KMS-11 (cell line): Measurements from ENCODE around the gene SMIM24.

Experiments used
- H2AFZ ChIP-seq: fragments of 200-600 bp; sonication (generic); 2 replicates; pipeline ENCODE4 v1.6.1; 2016; ENCODE audit warnings: antibody characterized with exemption, mixed run types, low read depth
- H3K27ac ChIP-seq: fragments of 200-600 bp; sonication (generic); 2 replicates; pipeline ENCODE4 v1.6.1; 2016; ENCODE audit warnings: mild to moderate bottlenecking, mixed run types
- H3K27me3 ChIP-seq: fragments of 200-600 bp; sonication (generic); 2 replicates; pipeline ENCODE4 v1.6.1; 2017; ENCODE audit warnings: mild to moderate bottlenecking, low read depth, mixed run types, moderate library complexity; ENCODE audit not compliant: insufficient read depth
- H3K36me3 ChIP-seq: fragments of 200-600 bp; sonication (generic); 2 replicates; pipeline ENCODE4 v1.6.1; 2017; ENCODE audit warnings: mild to moderate bottlenecking, mixed run types; ENCODE audit not compliant: insufficient read depth
- H3K4me1 ChIP-seq: fragments of 200-600 bp; sonication (generic); 2 replicates; pipeline ENCODE4 v1.6.1; 2016; ENCODE audit warnings: mild to moderate bottlenecking, low read depth, mixed run types; ENCODE audit not compliant: poor library complexity, severe bottlenecking
- H3K4me2 ChIP-seq: fragments of 200-600 bp; sonication (generic); 2 replicates; pipeline ENCODE4 v1.7.0; 2016; ENCODE audit warnings: mild to moderate bottlenecking, mixed run types
- H3K4me3 ChIP-seq: fragments of 200-600 bp; sonication (generic); IDR thresholded peaks from 2 replicates; pipeline ENCODE4 v1.6.1; 2017; ENCODE audit warnings: low read depth, low read length, mixed read lengths; ENCODE audit not compliant: insufficient read depth
- H3K79me2 ChIP-seq: fragments of 200-600 bp; sonication (generic); 2 replicates; pipeline ENCODE4 v1.6.1; 2016; ENCODE audit warnings: low read depth, mixed run types; ENCODE audit not compliant: insufficient read depth
- H3K9ac ChIP-seq: fragments of 200-600 bp; sonication (generic); 2 replicates; pipeline ENCODE4 v1.6.1; 2016; ENCODE audit warnings: mild to moderate bottlenecking, mixed run types
- H4K20me1 ChIP-seq: fragments of 200-600 bp; sonication (generic); 2 replicates; pipeline ENCODE4 v1.6.1; 2016; ENCODE audit warnings: mild to moderate bottlenecking, mixed run types; ENCODE audit not compliant: insufficient read depth
- CTCF ChIP-seq: fragments of 200-600 bp; sonication (generic); conservative IDR thresholded peaks from 2 replicates; pipeline ENCODE4 v1.6.1; 2017; ENCODE audit warnings: low read depth, mild to moderate bottlenecking, antibody characterized with exemption, low read length, moderate library complexity, mixed read lengths

SMIM24 gene

GRCh38 chr19:3497757-3498520 lies 17.6 kb upstream of the SMIM24 start:
- H2AFZ ChIP-seq, result no peak overlapping the region
- H3K27me3 ChIP-seq, result no peaks in the 10 kb centered on the region
- H3K27ac ChIP-seq, result no peak overlapping the region
- H3K9ac ChIP-seq, result no peak overlapping the region
- H3K79me2 ChIP-seq, result peaks cover 36% of the 10 kb centered on the region
- H3K36me3 ChIP-seq, result no peaks in the 10 kb centered on the region
- no peak overlapping the region for H3K4me3 ChIP-seq
- H3K4me2 ChIP-seq, result no peak overlapping the region
- H4K20me1 ChIP-seq, result no peaks in the 10 kb centered on the region
- peaks cover 18% of the 10 kb centered on the region for H3K4me1 ChIP-seq
- no peak for TF ChIP-seq CTCF

DNA sequence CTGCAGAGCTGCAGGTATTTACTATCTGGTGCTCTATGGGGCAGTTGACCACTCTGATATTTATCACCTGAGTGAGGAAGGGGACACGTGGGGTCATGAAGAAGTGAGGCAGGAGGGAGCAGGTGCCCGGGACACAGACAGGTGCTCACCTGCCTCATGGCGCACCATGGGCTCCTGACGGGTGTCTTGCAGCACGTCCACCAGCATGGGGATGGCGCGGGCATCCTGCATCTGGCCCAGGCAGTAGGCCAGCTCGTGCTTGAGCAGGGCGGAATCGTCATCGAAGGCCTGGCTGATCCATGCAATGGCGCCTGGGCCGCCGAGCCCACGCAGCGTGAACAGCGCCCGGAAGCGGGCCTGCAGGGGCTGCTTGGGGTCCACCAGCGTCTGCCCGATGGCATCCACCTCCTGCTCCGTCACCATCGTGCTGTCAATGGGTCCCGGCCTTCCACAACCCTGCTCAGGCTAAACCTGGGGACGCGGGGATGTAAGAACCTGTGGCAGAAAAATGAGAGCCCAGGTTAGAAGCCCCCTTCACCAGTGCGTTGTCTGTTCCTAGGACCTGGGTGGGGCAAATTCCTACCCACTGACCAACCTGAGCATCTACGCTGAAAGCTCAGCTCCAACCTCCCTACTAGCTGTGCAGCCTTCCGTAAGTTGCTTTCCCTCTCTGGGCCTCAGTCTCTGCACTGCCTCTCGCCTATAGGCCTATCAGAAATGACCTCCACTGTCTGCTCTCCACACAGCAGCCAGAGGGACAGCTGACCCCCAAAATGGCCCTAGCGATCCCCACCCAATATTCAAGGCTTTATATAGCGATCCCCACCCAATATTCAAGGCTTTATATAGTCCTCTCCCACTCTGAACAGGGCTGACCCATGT lies 16.3 kb upstream of the SMIM24 start:
- Histone ChIP-seq H3K27ac (no peak overlapping the region), H3K27me3 (no peaks in the 10 kb centered on the region), H3K9ac (no peak overlapping the region), H3K4me3 (no peak overlapping the region), H3K79me2 (peaks cover 36% of the 10 kb centered on the region), H3K36me3 (no peaks in the 10 kb centered on the region), H4K20me1 (no peaks in the 10 kb centered on the region), H3K4me1 (peaks cover 18% of the 10 kb centered on the region), H3K4me2 (no peak overlapping the region), H2AFZ (no peak overlapping the region)
- no peak for TF ChIP-seq CTCF

DNA sequence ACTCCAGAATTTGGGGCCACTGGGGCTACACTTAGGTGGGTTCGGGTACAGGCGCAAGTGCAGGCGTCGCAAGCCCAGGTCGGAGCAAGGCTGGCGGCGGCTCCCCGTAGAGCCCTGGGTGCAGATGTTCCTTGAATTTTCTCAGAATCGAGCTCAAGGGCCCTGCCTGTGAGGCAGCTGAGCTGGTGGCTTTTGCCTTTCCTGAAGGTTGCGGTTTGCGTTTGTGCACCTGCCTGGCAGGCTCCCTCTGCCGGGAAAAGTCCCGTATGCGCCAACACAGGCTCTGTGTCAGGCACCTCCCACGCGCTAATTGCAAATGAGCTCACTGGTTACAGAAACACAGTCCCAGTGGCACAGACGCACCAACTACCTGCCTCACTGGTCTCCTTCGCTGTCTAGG lies 14.2 kb upstream of the SMIM24 start:
- Histone ChIP-seq H3K27me3 (no peaks in the 10 kb centered on the region), H3K4me3 (no peak overlapping the region), H3K4me2 (peak overlapping the region; percentile 36; the same call in 1 of the 2 replicates), H4K20me1 (no peaks in the 10 kb centered on the region), H3K79me2 (peaks cover 28% of the 10 kb centered on the region), H3K27ac (peak overlapping the region; percentile 33; the same call in 1 of the 2 replicates), H3K9ac (no peak overlapping the region), H3K4me1 (peaks cover 8% of the 10 kb centered on the region), H2AFZ (no peak overlapping the region), H3K36me3 (no peaks in the 10 kb centered on the region)
- TF ChIP-seq CTCF, result no peak

DNA sequence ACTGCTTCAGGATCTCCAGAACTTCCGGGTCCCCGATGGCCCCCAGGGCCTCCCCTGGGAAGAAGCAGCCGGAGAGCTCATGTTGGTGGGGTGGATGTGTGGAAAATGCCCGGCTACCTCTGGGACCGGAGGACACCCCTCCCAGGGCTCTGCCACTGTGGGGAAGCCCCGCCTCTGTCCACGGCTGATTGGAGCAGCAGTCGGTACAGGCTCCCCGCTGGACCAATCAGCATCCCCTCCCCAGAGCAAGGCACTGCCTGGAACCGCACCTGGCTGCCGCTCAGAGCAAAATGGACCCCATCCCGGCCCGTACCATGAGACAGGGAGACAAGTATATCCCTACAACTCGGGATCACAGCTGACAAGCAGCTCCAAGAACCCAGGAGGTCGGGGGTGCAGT lies 13.7 kb upstream of the SMIM24 start:
- Histone ChIP-seq H3K36me3 (no peaks in the 10 kb centered on the region), H2AFZ (no peak overlapping the region), H3K27me3 (no peaks in the 10 kb centered on the region), H3K4me1 (peaks cover 3% of the 10 kb centered on the region), H3K4me2 (peak overlapping the region; percentile 36; the same call in 1 of the 2 replicates), H3K4me3 (no peak overlapping the region), H3K27ac (peak overlapping the region; percentile 33; the same call in 1 of the 2 replicates), H3K9ac (no peak overlapping the region), H3K79me2 (peaks cover 23% of the 10 kb centered on the region), H4K20me1 (no peaks in the 10 kb centered on the region)
- no peak for TF ChIP-seq CTCF
